ENCODE data around the gene TMEM51. TPM values are rescaled to one million over a fixed set of nuclear protein-coding genes. Genes with fewer than 3 reads are reported as not detected.
"Not testable (repeated sequence)": the region's sequence is repeated elsewhere in the genome, so short reads cannot be mapped to it uniquely, and the experiment has no call there.

The TMEM51 gene
- total RNA-seq, 1 donor from 2014 or later, result 31.4 TPM

- DNase-seq (ENCODE audit: extremely low spot score in 2 of 2), result no peak
- H3K9me3 ChIP-seq, result no peaks in the 10 kb centered on the region
- H3K27me3 ChIP-seq, result no peaks in the 10 kb centered on the region
- no peak overlapping the region for H3K27ac ChIP-seq
- H3K36me3 ChIP-seq, result no peaks in the 10 kb centered on the region
- TF ChIP-seq POLR2AphosphoS5 (IDR thresholded peaks at IDR 0.05; ENCODE audit: insufficient read depth in 1 of 2, low read depth in 1 of 2), result no peak
- TF ChIP-seq CTCF (IDR thresholded peaks at IDR 0.05), result no peak
- no peaks in the 10 kb centered on the region for H3K4me1 ChIP-seq
- no peak overlapping the region for H3K4me3 ChIP-seq
- intact Hi-C loops (cut with DNase I), result no loop called here
These were observed 20.6 kb upstream of the TMEM51 start for GRCh38 chr1:15132965-15133364.

GRCh38 chr1:15134285-15134684 lies 19.3 kb upstream of the TMEM51 start:
- no peaks in the 10 kb centered on the region for H3K36me3 ChIP-seq
- no peaks in the 10 kb centered on the region for H3K27me3 ChIP-seq
- no peak overlapping the region for H3K27ac ChIP-seq
- no peak overlapping the region for H3K4me3 ChIP-seq
- H3K9me3 ChIP-seq, result no peaks in the 10 kb centered on the region
- DNase-seq (ENCODE audit: extremely low spot score in 2 of 2), result no peak
- no peak for TF ChIP-seq POLR2A (IDR thresholded peaks at IDR 0.05)
- no peak for TF ChIP-seq CTCF (IDR thresholded peaks at IDR 0.05)
- TF ChIP-seq POLR2AphosphoS5 (IDR thresholded peaks at IDR 0.05; ENCODE audit: insufficient read depth in 1 of 2, low read depth in 1 of 2), result no peak
- H3K4me1 ChIP-seq, result no peaks in the 10 kb centered on the region
- intact Hi-C loops (cut with DNase I), result no loop called here

GRCh38 chr1:15135604-15136003 lies 17.9 kb upstream of the TMEM51 start:
- H3K4me1 ChIP-seq; H3K4me3 ChIP-seq; intact Hi-C loops (cut with DNase I); DNase-seq (ENCODE audit: extremely low spot score in 2 of 2); H3K36me3 ChIP-seq; H3K27ac ChIP-seq; H3K9me3 ChIP-seq; H3K27me3 ChIP-seq: not testable (repeated sequence)

GRCh38 chr1:15137809-15138208 lies 15.7 kb upstream of the TMEM51 start:
- intact Hi-C loops (cut with DNase I), result no loop called here
- H3K4me1 ChIP-seq, result no peaks in the 10 kb centered on the region
- no peak for TF ChIP-seq POLR2AphosphoS5 (IDR thresholded peaks at IDR 0.05; ENCODE audit: insufficient read depth in 1 of 2, low read depth in 1 of 2)
- H3K9me3 ChIP-seq, result no peaks in the 10 kb centered on the region
- H3K27ac ChIP-seq, result no peak overlapping the region
- no peaks in the 10 kb centered on the region for H3K36me3 ChIP-seq
- no peak overlapping the region for H3K4me3 ChIP-seq
- DNase-seq (ENCODE audit: extremely low spot score in 2 of 2), result no peak
- no peaks in the 10 kb centered on the region for H3K27me3 ChIP-seq

- no peak for TF ChIP-seq CTCF (IDR thresholded peaks at IDR 0.05)
- no peak for TF ChIP-seq POLR2AphosphoS5 (IDR thresholded peaks at IDR 0.05; ENCODE audit: insufficient read depth in 1 of 2, low read depth in 1 of 2)
- TF ChIP-seq POLR2A (IDR thresholded peaks at IDR 0.05), result no peak
- Histone ChIP-seq H3K27me3 (no peaks in the 10 kb centered on the region), H3K9me3 (no peaks in the 10 kb centered on the region), H3K4me3 (no peak overlapping the region), H3K36me3 (no peaks in the 10 kb centered on the region), H3K4me1 (no peaks in the 10 kb centered on the region), H3K27ac (no peak overlapping the region)
- intact Hi-C loops (cut with DNase I), result no loop called here
- no peak for DNase-seq (ENCODE audit: extremely low spot score in 2 of 2)
These were observed 13.7 kb upstream of the TMEM51 start for GRCh38 chr1:15139654-15140350.

GRCh38 chr1:15141935-15142539 lies 11.5 kb upstream of the TMEM51 start:
- Histone ChIP-seq H3K4me3 (no peak overlapping the region), H3K4me1 (no peaks in the 10 kb centered on the region), H3K27me3 (no peaks in the 10 kb centered on the region), H3K27ac (no peak overlapping the region), H3K36me3 (no peaks in the 10 kb centered on the region), H3K9me3 (no peaks in the 10 kb centered on the region)
- DNase-seq (ENCODE audit: extremely low spot score in 2 of 2), result no peak
- TF ChIP-seq POLR2AphosphoS5 (IDR thresholded peaks at IDR 0.05; ENCODE audit: insufficient read depth in 1 of 2, low read depth in 1 of 2), result no peak
- TF ChIP-seq POLR2A (IDR thresholded peaks at IDR 0.05), result no peak
- TF ChIP-seq CTCF (IDR thresholded peaks at IDR 0.05), result no peak
- intact Hi-C loops (cut with DNase I), result no loop called here
